Neural cell (in vitro differentiated cells): ENCODE data around the gene MYO18B. TPM values are rescaled to one million over a fixed set of nuclear protein-coding genes. Genes with fewer than 3 reads are reported as not detected.

Source experiments
- H2AFZ ChIP-seq: fragments of 200-600, 300-800 bp; sonication (generic), shearing (Covaris generic); 2 replicates; pipeline ENCODE4 v1.6.0; 2014; ENCODE audit warnings: low read depth, mild to moderate bottlenecking, antibody characterized with exemption, low read length, moderate library complexity
- H3F3A ChIP-seq: fragments of 200-600 bp; shearing (Covaris generic); 2 replicates; pipeline ENCODE4 v1.6.1; 2016; ENCODE audit warnings: mild to moderate bottlenecking, moderate library complexity, mixed read lengths, antibody characterized with exemption, low read length; ENCODE audit not compliant: insufficient read depth, poor library complexity, severe bottlenecking
- H3K27ac ChIP-seq: fragments of 200-600, 300-800 bp; sonication (generic), shearing (Covaris generic); 2 replicates; pipeline ENCODE4 v1.5.1; 2014; ENCODE audit warnings: mild to moderate bottlenecking, low read length, moderate library complexity
- H3K27me3 ChIP-seq: fragments of 300-800, 200-600 bp; sonication (generic), shearing (Covaris generic); 2 replicates; pipeline ENCODE4 v1.6.0; 2014; ENCODE audit warnings: mild to moderate bottlenecking, low read depth, low read length, moderate library complexity; ENCODE audit not compliant: insufficient read depth
- H3K36me3 ChIP-seq: fragments of 300-800, 200-600 bp; sonication (generic), shearing (Covaris generic); 2 replicates; pipeline ENCODE4 v1.5.1; 2014; ENCODE audit warnings: mild to moderate bottlenecking, antibody characterized with exemption, low read length, moderate library complexity; ENCODE audit not compliant: insufficient read depth
- H3K4me2 ChIP-seq: fragments of 300-800, 200-600 bp; sonication (generic), shearing (Covaris generic); 2 replicates; pipeline ENCODE4 v1.6.0; 2014; ENCODE audit warnings: mild to moderate bottlenecking, low read length
- H3K4me3 ChIP-seq: fragments of 300-800, 200-600 bp; sonication (generic), shearing (Covaris generic); 2 replicates; pipeline ENCODE4 v1.5.1; 2014; ENCODE audit warnings: mild to moderate bottlenecking, low read length, moderate library complexity
- H3K79me2 ChIP-seq: fragments of 200-600 bp; shearing (Covaris generic); replicated peaks from 2 replicates; pipeline ENCODE4 v1.6.0; 2014; ENCODE audit warnings: mild to moderate bottlenecking, low read length, moderate library complexity; ENCODE audit not compliant: insufficient read depth
- H3K9ac ChIP-seq: fragments of 300-800, 200-600 bp; sonication (generic), shearing (Covaris generic); 2 replicates; pipeline ENCODE4 v1.6.1; 2016; ENCODE audit warnings: mild to moderate bottlenecking, low read length, mixed read lengths
- H3K9me2 ChIP-seq: fragments of 200-600 bp; shearing (Covaris generic); 2 replicates; pipeline ENCODE4 v1.6.1; 2016; ENCODE audit warnings: mild to moderate bottlenecking, low read length, mixed read lengths; ENCODE audit not compliant: insufficient read depth
- H3K9me3 ChIP-seq: fragments of 200-600, 300-800 bp; sonication (generic), shearing (Covaris generic); 2 replicates; pipeline ENCODE4 v1.6.1; 2016; ENCODE audit warnings: mild to moderate bottlenecking, mixed run types, low read length, moderate library complexity, mixed read lengths
- H4K20me1 ChIP-seq: fragments of 200-600 bp; shearing (Covaris generic); 2 replicates; pipeline ENCODE4 v1.6.1; 2016; ENCODE audit warnings: mild to moderate bottlenecking, mixed run types; ENCODE audit not compliant: insufficient read depth
- CTCF ChIP-seq: fragments of 450-650 bp; IDR thresholded peaks from 2 replicates; pipeline ENCODE4 v1.5.1; 2014; ENCODE audit warnings: antibody characterized with exemption, mild to moderate bottlenecking, moderate library complexity; ENCODE audit not compliant: poor library complexity, severe bottlenecking
- EP300 ChIP-seq: fragments of 450-650 bp; conservative IDR thresholded peaks from 2 replicates; pipeline ENCODE4 v1.6.1; 2014; ENCODE audit warnings: antibody characterized with exemption, mild to moderate bottlenecking, moderate library complexity; ENCODE audit not compliant: poor library complexity, severe bottlenecking
- EZH2 ChIP-seq: fragments of 200-600, 300-800 bp; shearing (Covaris generic), sonication (generic); IDR thresholded peaks from 2 replicates; pipeline ENCODE4 v1.6.1; 2014; ENCODE audit warnings: antibody characterized with exemption, low read length, borderline replicate concordance, mild to moderate bottlenecking; ENCODE audit not compliant: insufficient read depth, poor library complexity, severe bottlenecking
- MXI1 ChIP-seq: fragments of 450-650 bp; conservative IDR thresholded peaks from 2 replicates; pipeline ENCODE4 v1.6.1; 2014; ENCODE audit warnings: antibody characterized with exemption, mild to moderate bottlenecking; ENCODE audit not compliant: poor library complexity, severe bottlenecking
- POLR2AphosphoS5 ChIP-seq: IDR thresholded peaks from 2 replicates; pipeline ENCODE4 v1.6.1; 2012
- RAD21 ChIP-seq: fragments of 450-650 bp; conservative IDR thresholded peaks from 2 replicates; pipeline ENCODE4 v1.6.1; 2014; ENCODE audit warnings: antibody characterized with exemption, mild to moderate bottlenecking, moderate library complexity
- SMC3 ChIP-seq: fragments of 450-650 bp; conservative IDR thresholded peaks from 2 replicates; pipeline ENCODE4 v1.6.1; 2014; ENCODE audit warnings: antibody characterized with exemption, mild to moderate bottlenecking, moderate library complexity; ENCODE audit not compliant: poor library complexity
- TAF1 ChIP-seq: IDR thresholded peaks from 2 replicates; pipeline ENCODE4 v1.6.1; 2012; ENCODE audit warnings: low read depth
- polyA plus RNA-seq: library from polyadenylated mRNA; depleted of rRNA; stranded (reverse); fragments of >200 nt; gene quantifications from 2 replicates; pipeline ENCODE4 v1.2.3, GENCODE V29; 2014
- TF ChIP-seq, protein P1 (sequence below): IDR thresholded peaks from 2 replicates; pipeline ENCODE4 v1.6.1; 2012; ENCODE audit warnings: borderline replicate concordance

The MYO18B gene
- polyA plus RNA-seq, 1 donor from 2014 or later, result 0.71 TPM

GRCh38 chr22:25747245-25747944 lies 5.4 kb downstream of the MYO18B start:
- no peak overlapping the region for H3K27ac ChIP-seq
- H3F3A ChIP-seq, result no peaks in the 10 kb centered on the region
- no peaks in the 10 kb centered on the region for H3K9me3 ChIP-seq
- H3K79me2 ChIP-seq, result no peaks in the 10 kb centered on the region
- no peaks in the 10 kb centered on the region for H4K20me1 ChIP-seq
- H3K4me3 ChIP-seq, result no peak overlapping the region
- H3K36me3 ChIP-seq, result no peaks in the 10 kb centered on the region
- H2AFZ ChIP-seq, result no peak overlapping the region
- no peaks in the 10 kb centered on the region for H3K27me3 ChIP-seq
- no peak overlapping the region for H3K9ac ChIP-seq
- H3K4me2 ChIP-seq, result no peak overlapping the region
- H3K9me2 ChIP-seq, result no peaks in the 10 kb centered on the region
- TF ChIP-seq RAD21 (no peak), TAF1 (no peak), EZH2 (no peak), SMC3 (no peak), EP300 (no peak), CTCF (no peak), POLR2AphosphoS5 (no peak), MXI1 (no peak)
- TF ChIP-seq, protein P1, sequence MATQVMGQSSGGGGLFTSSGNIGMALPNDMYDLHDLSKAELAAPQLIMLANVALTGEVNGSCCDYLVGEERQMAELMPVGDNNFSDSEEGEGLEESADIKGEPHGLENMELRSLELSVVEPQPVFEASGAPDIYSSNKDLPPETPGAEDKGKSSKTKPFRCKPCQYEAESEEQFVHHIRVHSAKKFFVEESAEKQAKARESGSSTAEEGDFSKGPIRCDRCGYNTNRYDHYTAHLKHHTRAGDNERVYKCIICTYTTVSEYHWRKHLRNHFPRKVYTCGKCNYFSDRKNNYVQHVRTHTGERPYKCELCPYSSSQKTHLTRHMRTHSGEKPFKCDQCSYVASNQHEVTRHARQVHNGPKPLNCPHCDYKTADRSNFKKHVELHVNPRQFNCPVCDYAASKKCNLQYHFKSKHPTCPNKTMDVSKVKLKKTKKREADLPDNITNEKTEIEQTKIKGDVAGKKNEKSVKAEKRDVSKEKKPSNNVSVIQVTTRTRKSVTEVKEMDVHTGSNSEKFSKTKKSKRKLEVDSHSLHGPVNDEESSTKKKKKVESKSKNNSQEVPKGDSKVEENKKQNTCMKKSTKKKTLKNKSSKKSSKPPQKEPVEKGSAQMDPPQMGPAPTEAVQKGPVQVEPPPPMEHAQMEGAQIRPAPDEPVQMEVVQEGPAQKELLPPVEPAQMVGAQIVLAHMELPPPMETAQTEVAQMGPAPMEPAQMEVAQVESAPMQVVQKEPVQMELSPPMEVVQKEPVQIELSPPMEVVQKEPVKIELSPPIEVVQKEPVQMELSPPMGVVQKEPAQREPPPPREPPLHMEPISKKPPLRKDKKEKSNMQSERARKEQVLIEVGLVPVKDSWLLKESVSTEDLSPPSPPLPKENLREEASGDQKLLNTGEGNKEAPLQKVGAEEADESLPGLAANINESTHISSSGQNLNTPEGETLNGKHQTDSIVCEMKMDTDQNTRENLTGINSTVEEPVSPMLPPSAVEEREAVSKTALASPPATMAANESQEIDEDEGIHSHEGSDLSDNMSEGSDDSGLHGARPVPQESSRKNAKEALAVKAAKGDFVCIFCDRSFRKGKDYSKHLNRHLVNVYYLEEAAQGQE, result no peak

- H3K36me3 ChIP-seq, result no peaks in the 10 kb centered on the region
- H2AFZ ChIP-seq, result no peak overlapping the region
- no peak overlapping the region for H3K9ac ChIP-seq
- H3F3A ChIP-seq, result no peaks in the 10 kb centered on the region
- no peak overlapping the region for H3K4me2 ChIP-seq
- H3K9me3 ChIP-seq, result no peaks in the 10 kb centered on the region
- no peak overlapping the region for H3K27ac ChIP-seq
- no peaks in the 10 kb centered on the region for H3K27me3 ChIP-seq
- no peaks in the 10 kb centered on the region for H3K9me2 ChIP-seq
- no peak for TF ChIP-seq SMC3
- TF ChIP-seq EZH2, result no peak
- no peak for TF ChIP-seq TAF1
- no peak for TF ChIP-seq MXI1
- TF ChIP-seq RAD21, result no peak
- TF ChIP-seq EP300, result no peak
- no peak for TF ChIP-seq POLR2AphosphoS5
- no peak for TF ChIP-seq CTCF
- TF ChIP-seq, protein P1, result no peak
- H3K4me3 ChIP-seq, result no peak overlapping the region
- no peaks in the 10 kb centered on the region for H4K20me1 ChIP-seq
- no peaks in the 10 kb centered on the region for H3K79me2 ChIP-seq
These were observed 6.2 kb downstream of the MYO18B start for GRCh38 chr22:25748140-25748539.
